Keratinocyte (primary cell): Measurements from ENCODE around the gene SMIM35. TPM values are rescaled to one million over a fixed set of nuclear protein-coding genes. Genes with fewer than 3 reads are reported as not detected.

Experiments used
- DNase-seq: peaks from one replicate; pipeline ENCODE4 v3.0.0-alpha.2; 2011; ENCODE audit warnings: low read depth, missing footprints, low spot score
- FAIRE-seq: peaks from 2 replicates; lab custom pipeline; 2011; peaks lifted over from hg19 to GRCh38; lab: Jason Lieb, UNC
- H2AFZ ChIP-seq: 2 replicates; pipeline ENCODE4 v1.6.0; 2012; ENCODE audit warnings: low read length, control low read depth, inconsistent platforms; ENCODE audit not compliant: control insufficient read depth
- H3K27ac ChIP-seq: 2 replicates; pipeline ENCODE4 v1.5.1; 2011; ENCODE audit warnings: low read length; ENCODE audit not compliant: control insufficient read depth, insufficient read depth
- H3K27me3 ChIP-seq: 3 replicates; pipeline ENCODE4 v1.6.0; 2011; ENCODE audit warnings: low read length; ENCODE audit not compliant: control insufficient read depth, insufficient read depth; ENCODE audit errors: extremely low read depth
- H3K36me3 ChIP-seq, 2 experiments: 2 replicates in 1 of 2; 3 replicates in 1 of 2; pipeline ENCODE4 v1.5.1; 2011; ENCODE audit warnings: low read length in 2 of 2, mild to moderate bottlenecking in 1 of 2; ENCODE audit not compliant: control insufficient read depth in 2 of 2, insufficient read depth in 2 of 2; ENCODE audit errors: extremely low read depth in 1 of 2
- H3K4me1 ChIP-seq: 3 replicates; pipeline ENCODE4 v1.5.1; 2011; ENCODE audit warnings: low read length; ENCODE audit not compliant: control insufficient read depth, insufficient read depth; ENCODE audit errors: extremely low read depth
- H3K4me2 ChIP-seq: 3 replicates; pipeline ENCODE4 v1.6.0; 2011; ENCODE audit warnings: low read depth, low read length; ENCODE audit not compliant: control insufficient read depth, insufficient read depth; ENCODE audit errors: extremely low read depth
- H3K4me3 ChIP-seq, 3 experiments: fragments of 200-600 bp in 1 of 3; sonication (generic) in 1 of 3; 2 replicates in 2 of 3; 3 replicates in 1 of 3; pipeline ENCODE4 v1.5.1; 2011 to 2016; ENCODE audit warnings: low read length in 3 of 3, mild to moderate bottlenecking in 3 of 3, control low read depth in 2 of 3, inconsistent platforms in 1 of 3, low read depth in 1 of 3, mixed read lengths in 1 of 3, mixed run types in 1 of 3, moderate library complexity in 1 of 3; ENCODE audit not compliant: control insufficient read depth in 2 of 3, insufficient read depth in 2 of 3; ENCODE audit errors: extremely low read depth in 1 of 3
- H3K79me2 ChIP-seq: 2 replicates; pipeline ENCODE4 v1.6.0; 2012; ENCODE audit warnings: low read length; ENCODE audit not compliant: control insufficient read depth, insufficient read depth
- H3K9ac ChIP-seq: 3 replicates; pipeline ENCODE4 v1.6.0; 2011; ENCODE audit warnings: low read length; ENCODE audit not compliant: control insufficient read depth, insufficient read depth; ENCODE audit errors: extremely low read depth
- H3K9me1 ChIP-seq: 3 replicates; pipeline ENCODE4 v1.6.0; 2011; ENCODE audit warnings: low read length; ENCODE audit not compliant: control insufficient read depth, insufficient read depth; ENCODE audit errors: extremely low read depth
- H3K9me3 ChIP-seq: 2 replicates; pipeline ENCODE4 v1.5.1; 2012; ENCODE audit warnings: low read depth, low read length; ENCODE audit not compliant: control insufficient read depth
- H4K20me1 ChIP-seq: 3 replicates; pipeline ENCODE4 v1.6.0; 2011; ENCODE audit warnings: low read length; ENCODE audit not compliant: control insufficient read depth, insufficient read depth; ENCODE audit errors: extremely low read depth
- CTCF ChIP-seq, 3 experiments: IDR thresholded peaks in 1 of 3; conservative IDR thresholded peaks in 1 of 3; optimal IDR thresholded peaks in 1 of 3; 2 replicates in 2 of 3; 3 replicates in 1 of 3; pipeline versions ENCODE3 to v1.5.1; 2011; ENCODE audit warnings: low read length in 3 of 3, mild to moderate bottlenecking in 3 of 3, moderate library complexity in 2 of 3, control low read depth in 1 of 3, inconsistent platforms in 1 of 3; ENCODE audit not compliant: insufficient read depth in 2 of 3; ENCODE audit errors: extremely low read depth in 1 of 3
- EZH2 ChIP-seq: IDR thresholded peaks from one replicate; pipeline ENCODE4 v1.6.1; 2012; ENCODE audit warnings: inconsistent platforms, mild to moderate bottlenecking, low read length, moderate library complexity
- dilution Hi-C: fragments of 300-500 bp; cut with MboI; formaldehyde crosslinking; loops from one replicate; pipeline ENCODE4 v1.7.0; 2020; ENCODE audit warnings: low sequenced_read_pairs; ENCODE audit not compliant: extremely low pct_ligation_motif_present
- polyA plus RNA-seq, 5 experiments: library from polyadenylated mRNA; depleted of rRNA in 3 of 5; stranded (reverse) in 3 of 5; stranded (forward) in 1 of 5; unstranded in 1 of 5; fragments of >200 nt; gene quantifications; 1 replicate in 1 of 5; 2 replicates in 3 of 5; 3 replicates in 1 of 5; pipeline versions ENCODE4 v1.2.1 to v1.2.3, GENCODE V29; 2011 to 2012; ENCODE audit warnings: missing spikeins in 2 of 5, low read depth in 1 of 5, low replicate concordance in 1 of 5

The SMIM35 gene
- polyA plus RNA-seq, 1 donor (not counting 4 experiments of a cell fraction or from before 2014, with no cell fraction given) = not detected

- Histone ChIP-seq H4K20me1 (no peaks in the 10 kb centered on the region), H3K9me1 (no peaks in the 10 kb centered on the region), H3K36me3 (no peaks in the 10 kb centered on the region), H3K9ac (no peak overlapping the region), H2AFZ (no peak overlapping the region), H3K27ac (no peak overlapping the region), H3K4me3 (no peak overlapping the region), H3K79me2 (no peaks in the 10 kb centered on the region), H3K9me3 (no peaks in the 10 kb centered on the region), H3K27me3 (peaks cover 40% of the 10 kb centered on the region), H3K4me1 (peaks cover 4% of the 10 kb centered on the region), H3K4me2 (no peak overlapping the region)
- no peak for FAIRE-seq
- TF ChIP-seq EZH2 (no peak), CTCF (optimal IDR thresholded peaks at IDR 0.05 in 1 of 3, IDR thresholded peaks at IDR 0.05 in 1 of 3, conservative IDR thresholded peaks at IDR 0.05 in 1 of 3; ENCODE audit: extremely low read depth in 1 of 3, insufficient read depth in 2 of 3, low read length in 3 of 3) (no peak)
- dilution Hi-C loops = no loop called here
- DNase-seq = no peak
These were observed 102.3 kb downstream of the SMIM35 start for GRCh38 chr11:117984476-117984875.

GRCh38 chr11:117983163-117983475 is 103.6 kb downstream of the SMIM35 start:
- no peak for FAIRE-seq
- H3K27me3 ChIP-seq = peaks cover 36% of the 10 kb centered on the region
- DNase-seq = no peak
- H3K27ac ChIP-seq = no peak overlapping the region
- H4K20me1 ChIP-seq = no peaks in the 10 kb centered on the region
- H3K36me3 ChIP-seq = no peaks in the 10 kb centered on the region
- no peak overlapping the region for H2AFZ ChIP-seq
- H3K9me1 ChIP-seq = no peaks in the 10 kb centered on the region
- no peak overlapping the region for H3K4me3 ChIP-seq
- H3K4me2 ChIP-seq = no peak overlapping the region
- no peaks in the 10 kb centered on the region for H3K9me3 ChIP-seq
- H3K79me2 ChIP-seq = no peaks in the 10 kb centered on the region
- no peak for TF ChIP-seq CTCF (optimal IDR thresholded peaks at IDR 0.05 in 1 of 3, IDR thresholded peaks at IDR 0.05 in 1 of 3, conservative IDR thresholded peaks at IDR 0.05 in 1 of 3; ENCODE audit: extremely low read depth in 1 of 3, insufficient read depth in 2 of 3, low read length in 3 of 3)
- TF ChIP-seq EZH2 = no peak
- dilution Hi-C loops = no loop called here
- H3K4me1 ChIP-seq = peaks cover 4% of the 10 kb centered on the region
- no peak overlapping the region for H3K9ac ChIP-seq
